ENCODE results near the gene BET1.

BET1 gene

GRCh38 chr7:93958216-93958615 lies 45.9 kb downstream of the BET1 start:
- no peak for DNase-seq (ENCODE audit: low read depth, low spot score)

GRCh38 chr7:93957767-93958166 lies 46.4 kb downstream of the BET1 start:
- no peak for DNase-seq (ENCODE audit: low read depth, low spot score)

- no peak for DNase-seq (ENCODE audit: low read depth, low spot score)
Measured at GRCh38 chr7:93955304-93955703, 48.9 kb downstream of the BET1 start.

GRCh38 chr7:93949423-93949822 lies 54.7 kb downstream of the BET1 start:
- DNase-seq (ENCODE audit: low read depth, low spot score): no peak

GRCh38 chr7:93948873-93949272 lies 55.3 kb downstream of the BET1 start:
- DNase-seq (ENCODE audit: low read depth, low spot score): no peak

- no peak for DNase-seq (ENCODE audit: low read depth, low spot score)
Measured at GRCh38 chr7:93948106-93948505, 56.0 kb downstream of the BET1 start.

- DNase-seq (ENCODE audit: low read depth, low spot score): no peak
Measured at GRCh38 chr7:93945756-93946535, 58.2 kb downstream of the BET1 start.

- DNase-seq (ENCODE audit: low read depth, low spot score): no peak
Measured at GRCh38 chr7:93945083-93945482, 59.1 kb downstream of the BET1 start.

- no peak for DNase-seq (ENCODE audit: low read depth, low spot score)
Measured at GRCh38 chr7:93944673-93945072, 59.5 kb downstream of the BET1 start.

- no peak for DNase-seq (ENCODE audit: low read depth, low spot score)
Measured at GRCh38 chr7:93943816-93944540, 60.2 kb downstream of the BET1 start.

Measured in activated naive CD8-positive, alpha-beta T cell treated with anti-CD3 and anti-CD28 coated beads, Interleukin-2, amount 50 U/mL, for 16 hours (primary cell).